ENCODE data around the gene REXO1. TPM values are rescaled to one million over a fixed set of nuclear protein-coding genes. Genes with fewer than 3 reads are reported as not detected.

REXO1 gene
- total and polyA plus RNA-seq, 2 donors (not counting 1 experiment from before 2014, with no cell fraction given), result 6.1 to 6.8 TPM

DNA sequence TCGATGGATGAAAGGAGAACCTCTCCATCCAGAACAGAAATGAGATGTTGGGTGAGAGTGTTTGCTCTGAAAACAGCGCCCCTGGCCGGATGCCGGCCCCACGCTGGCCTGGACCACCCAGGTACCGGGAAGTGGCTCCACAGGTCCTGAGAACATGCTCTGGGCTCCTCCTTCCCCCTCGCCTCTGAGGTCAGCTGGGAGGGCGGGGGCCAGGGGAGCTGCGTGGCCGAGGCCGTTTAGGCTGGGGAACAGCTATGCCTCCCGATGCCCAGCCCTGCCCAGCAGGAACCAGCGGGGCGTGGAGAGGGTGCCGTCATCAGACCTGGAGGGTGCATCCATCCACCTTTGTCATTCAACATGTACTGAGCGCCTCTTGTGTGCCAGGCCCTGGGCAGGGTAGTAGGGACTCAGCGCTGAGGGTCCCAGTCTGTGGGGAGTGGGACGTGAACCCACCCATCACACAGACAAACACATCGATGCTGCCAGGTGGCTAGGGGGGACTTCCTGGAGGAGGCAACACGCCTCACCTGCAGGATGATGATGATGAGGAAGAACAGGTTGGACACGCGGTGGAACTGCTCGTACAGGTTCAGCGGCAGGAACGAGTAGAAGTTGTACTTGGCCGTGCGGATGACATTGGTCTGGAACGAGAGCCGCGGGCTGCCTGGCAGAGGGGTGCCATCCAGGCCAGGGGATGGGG is 40.4 kb downstream of the REXO1 start:
- Histone ChIP-seq H3K4me3 (replicated peaks in 1 of 4; ENCODE audit: control extremely low read depth in 1 of 4, insufficient read depth in 1 of 4, low read depth in 3 of 4, low read length in 4 of 4) (no peak overlapping the region), H3K27me3 (ENCODE audit: control insufficient read depth, insufficient read depth, low read length) (no peaks in the 10 kb centered on the region), H4K20me1 (ENCODE audit: control insufficient read depth, extremely low read depth, insufficient read depth, low read length) (no peaks in the 10 kb centered on the region), H3K36me3 (ENCODE audit: control insufficient read depth, insufficient read depth, low read length) (no peaks in the 10 kb centered on the region), H3K9ac (ENCODE audit: insufficient read depth, low read length) (no peak overlapping the region), H3K9me3 (ENCODE audit: control insufficient read depth, insufficient read depth, low read depth, low read length) (no peaks in the 10 kb centered on the region), H3K79me2 (ENCODE audit: control insufficient read depth, insufficient read depth, low read length) (no peaks in the 10 kb centered on the region), H3K27ac (ENCODE audit: insufficient read depth, low read length) (no peak overlapping the region), H3K4me1 (ENCODE audit: control insufficient read depth, extremely low read depth, insufficient read depth, low read length) (peaks cover 2% of the 10 kb centered on the region), H2AFZ (ENCODE audit: low read length) (no peak overlapping the region), H3K4me2 (ENCODE audit: extremely low read depth, insufficient read depth, low read length) (no peak overlapping the region)
- DNase-seq (ENCODE audit: low read depth in 2 of 2), result no peak
- TF ChIP-seq, protein P1, sequence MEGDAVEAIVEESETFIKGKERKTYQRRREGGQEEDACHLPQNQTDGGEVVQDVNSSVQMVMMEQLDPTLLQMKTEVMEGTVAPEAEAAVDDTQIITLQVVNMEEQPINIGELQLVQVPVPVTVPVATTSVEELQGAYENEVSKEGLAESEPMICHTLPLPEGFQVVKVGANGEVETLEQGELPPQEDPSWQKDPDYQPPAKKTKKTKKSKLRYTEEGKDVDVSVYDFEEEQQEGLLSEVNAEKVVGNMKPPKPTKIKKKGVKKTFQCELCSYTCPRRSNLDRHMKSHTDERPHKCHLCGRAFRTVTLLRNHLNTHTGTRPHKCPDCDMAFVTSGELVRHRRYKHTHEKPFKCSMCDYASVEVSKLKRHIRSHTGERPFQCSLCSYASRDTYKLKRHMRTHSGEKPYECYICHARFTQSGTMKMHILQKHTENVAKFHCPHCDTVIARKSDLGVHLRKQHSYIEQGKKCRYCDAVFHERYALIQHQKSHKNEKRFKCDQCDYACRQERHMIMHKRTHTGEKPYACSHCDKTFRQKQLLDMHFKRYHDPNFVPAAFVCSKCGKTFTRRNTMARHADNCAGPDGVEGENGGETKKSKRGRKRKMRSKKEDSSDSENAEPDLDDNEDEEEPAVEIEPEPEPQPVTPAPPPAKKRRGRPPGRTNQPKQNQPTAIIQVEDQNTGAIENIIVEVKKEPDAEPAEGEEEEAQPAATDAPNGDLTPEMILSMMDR (conservative IDR thresholded peaks at IDR 0.05 in 1 of 2, IDR thresholded peaks at IDR 0.05 in 1 of 2; ENCODE audit: low read depth in 1 of 2, low read length in 2 of 2), result no peak
- TF ChIP-seq EZH2 (IDR thresholded peaks at IDR 0.05; ENCODE audit: low read length, missing control alignments), result no peak

DNA sequence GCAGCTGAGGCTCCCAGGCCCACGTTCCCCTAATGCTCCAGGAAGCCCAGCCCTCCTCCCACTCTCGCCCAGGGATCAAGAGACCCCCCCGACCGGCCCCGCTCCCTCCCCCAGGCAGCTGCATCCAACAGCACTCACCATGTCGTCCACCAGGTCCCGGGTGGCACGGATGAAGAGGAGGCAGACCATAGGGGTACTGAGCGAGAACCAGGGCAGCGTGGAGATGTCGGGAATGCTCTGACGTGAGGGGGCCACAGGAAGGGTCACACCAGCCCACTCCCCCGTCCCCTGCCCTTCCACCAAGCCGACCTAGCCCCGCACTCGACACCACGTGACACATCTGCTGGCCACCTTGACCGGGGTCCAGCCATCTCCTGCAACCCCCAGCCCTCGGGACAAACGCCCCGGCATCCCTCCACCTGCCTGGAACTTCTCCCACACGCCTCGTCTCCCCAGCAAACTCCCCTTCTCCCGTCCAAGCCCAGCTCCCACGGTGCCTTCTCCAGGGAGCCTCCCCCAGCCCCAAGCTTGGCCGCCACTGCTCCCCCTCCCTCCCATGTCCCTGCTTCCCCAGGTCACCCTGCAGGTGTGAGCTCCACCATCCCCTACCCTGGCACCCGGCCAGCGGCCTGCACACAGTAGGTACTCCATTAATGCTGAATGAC is 41.1 kb downstream of the REXO1 start:
- Histone ChIP-seq H3K4me3 (replicated peaks in 1 of 4; ENCODE audit: control extremely low read depth in 1 of 4, insufficient read depth in 1 of 4, low read depth in 3 of 4, low read length in 4 of 4) (no peak overlapping the region), H2AFZ (ENCODE audit: low read length) (no peak overlapping the region), H3K27ac (ENCODE audit: insufficient read depth, low read length) (no peak overlapping the region), H3K4me2 (ENCODE audit: extremely low read depth, insufficient read depth, low read length) (no peak overlapping the region), H3K9ac (ENCODE audit: insufficient read depth, low read length) (no peak overlapping the region), H3K9me3 (ENCODE audit: control insufficient read depth, insufficient read depth, low read depth, low read length) (no peaks in the 10 kb centered on the region), H3K27me3 (ENCODE audit: control insufficient read depth, insufficient read depth, low read length) (no peaks in the 10 kb centered on the region), H3K36me3 (ENCODE audit: control insufficient read depth, insufficient read depth, low read length) (no peaks in the 10 kb centered on the region), H3K79me2 (ENCODE audit: control insufficient read depth, insufficient read depth, low read length) (no peaks in the 10 kb centered on the region), H3K4me1 (ENCODE audit: control insufficient read depth, extremely low read depth, insufficient read depth, low read length) (no peaks in the 10 kb centered on the region), H4K20me1 (ENCODE audit: control insufficient read depth, extremely low read depth, insufficient read depth, low read length) (no peaks in the 10 kb centered on the region)
- TF ChIP-seq, protein P1 (conservative IDR thresholded peaks at IDR 0.05 in 1 of 2, IDR thresholded peaks at IDR 0.05 in 1 of 2; ENCODE audit: low read depth in 1 of 2, low read length in 2 of 2), result no peak
- no peak for TF ChIP-seq EZH2 (IDR thresholded peaks at IDR 0.05; ENCODE audit: low read length, missing control alignments)
- DNase-seq (ENCODE audit: low read depth in 2 of 2), result no peak

DNA sequence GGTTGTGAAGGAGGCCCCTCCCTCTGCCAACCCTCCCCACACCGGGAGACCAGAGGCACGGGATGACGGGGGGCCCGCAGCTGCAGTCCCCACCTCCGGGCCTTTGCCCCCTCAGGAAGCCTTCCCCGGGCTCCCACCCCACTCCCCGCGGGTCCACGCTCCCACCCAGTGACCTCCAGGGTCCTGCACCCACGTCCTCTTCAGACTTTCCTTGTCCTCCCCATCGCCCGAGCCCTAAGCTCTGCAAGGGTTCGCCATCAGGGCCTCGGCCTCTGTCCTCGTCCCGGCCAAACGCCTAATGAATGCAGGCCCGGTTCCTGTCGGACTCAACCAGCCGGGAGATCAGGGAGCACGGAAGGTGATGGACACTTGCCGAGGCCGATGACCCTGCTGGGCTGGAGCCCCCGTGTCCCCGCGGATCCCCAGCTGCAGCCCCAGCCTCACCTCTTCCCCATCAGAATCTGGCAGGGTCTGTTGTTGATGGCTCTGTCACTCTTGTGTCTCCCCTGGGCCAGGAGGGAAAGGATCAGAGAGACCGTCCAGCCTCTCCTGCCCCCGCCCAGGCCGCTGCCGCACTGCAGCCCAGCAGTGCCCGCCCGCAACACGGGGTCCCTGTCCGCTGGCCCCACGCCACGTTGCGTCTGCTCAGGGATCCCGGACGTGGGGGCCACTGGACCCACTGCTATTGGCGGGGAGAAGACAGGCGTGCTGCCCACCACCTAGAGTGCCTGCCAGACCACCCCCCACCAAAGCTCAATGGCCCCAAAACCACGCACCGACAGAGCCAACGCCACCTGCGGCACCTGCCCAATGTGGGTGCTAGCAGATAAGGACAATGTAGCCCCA is 41.9 kb downstream of the REXO1 start:
- Histone ChIP-seq H3K9ac (ENCODE audit: insufficient read depth, low read length) (no peak overlapping the region), H3K4me2 (ENCODE audit: extremely low read depth, insufficient read depth, low read length) (no peak overlapping the region), H3K4me1 (ENCODE audit: control insufficient read depth, extremely low read depth, insufficient read depth, low read length) (no peaks in the 10 kb centered on the region), H2AFZ (ENCODE audit: low read length) (no peak overlapping the region), H3K27ac (ENCODE audit: insufficient read depth, low read length) (no peak overlapping the region), H3K4me3 (replicated peaks in 1 of 4; ENCODE audit: control extremely low read depth in 1 of 4, insufficient read depth in 1 of 4, low read depth in 3 of 4, low read length in 4 of 4) (no peak overlapping the region), H3K36me3 (ENCODE audit: control insufficient read depth, insufficient read depth, low read length) (no peaks in the 10 kb centered on the region), H4K20me1 (ENCODE audit: control insufficient read depth, extremely low read depth, insufficient read depth, low read length) (no peaks in the 10 kb centered on the region), H3K9me3 (ENCODE audit: control insufficient read depth, insufficient read depth, low read depth, low read length) (no peaks in the 10 kb centered on the region), H3K79me2 (ENCODE audit: control insufficient read depth, insufficient read depth, low read length) (no peaks in the 10 kb centered on the region), H3K27me3 (ENCODE audit: control insufficient read depth, insufficient read depth, low read length) (no peaks in the 10 kb centered on the region)
- no peak for TF ChIP-seq EZH2 (IDR thresholded peaks at IDR 0.05; ENCODE audit: low read length, missing control alignments)
- TF ChIP-seq, protein P1 (conservative IDR thresholded peaks at IDR 0.05 in 1 of 2, IDR thresholded peaks at IDR 0.05 in 1 of 2; ENCODE audit: low read depth in 1 of 2, low read length in 2 of 2), result no peak
- DNase-seq (ENCODE audit: low read depth in 2 of 2), result no peak
